Bronchial epithelial cell (primary cell): ENCODE measurements around the gene APOL5. TPM values are rescaled to one million over a fixed set of nuclear protein-coding genes. Genes with fewer than 3 reads are reported as not detected.

Experiments
- DNase-seq: peaks from one replicate; pipeline ENCODE4 v3.0.0-alpha.2; 2010; ENCODE audit warnings: low read depth
- FAIRE-seq: peaks from 2 replicates; lab custom pipeline; 2011; peaks lifted over from hg19 to GRCh38; lab: Jason Lieb, UNC
- H3K27me3 ChIP-seq: 2 replicates; pipeline ENCODE4 v1.5.1; 2011; ENCODE audit warnings: low read length; ENCODE audit not compliant: control insufficient read depth, insufficient read depth
- H3K36me3 ChIP-seq: 2 replicates; pipeline ENCODE4 v1.5.1; 2011; ENCODE audit warnings: low read length; ENCODE audit not compliant: control insufficient read depth, insufficient read depth
- H3K4me3 ChIP-seq: 2 replicates; pipeline ENCODE4 v1.5.1; 2011; ENCODE audit warnings: mild to moderate bottlenecking, low read depth, low read length, control low read depth
- total RNA-seq: library from RNA; depleted of rRNA; stranded (reverse); fragments of >200 nt; gene quantifications from 2 replicates; pipeline ENCODE4 v1.2.1, GENCODE V29; 2014
- TF ChIP-seq, protein P1 (sequence below): IDR thresholded peaks from 2 replicates; pipeline ENCODE4 v1.5.1; 2011; ENCODE audit warnings: mild to moderate bottlenecking, moderate library complexity, low read length, control low read depth, inconsistent platforms; ENCODE audit not compliant: insufficient read depth, severe bottlenecking

The APOL5 gene
- total RNA-seq, 1 donor from 2014 or later = not detected

DNA sequence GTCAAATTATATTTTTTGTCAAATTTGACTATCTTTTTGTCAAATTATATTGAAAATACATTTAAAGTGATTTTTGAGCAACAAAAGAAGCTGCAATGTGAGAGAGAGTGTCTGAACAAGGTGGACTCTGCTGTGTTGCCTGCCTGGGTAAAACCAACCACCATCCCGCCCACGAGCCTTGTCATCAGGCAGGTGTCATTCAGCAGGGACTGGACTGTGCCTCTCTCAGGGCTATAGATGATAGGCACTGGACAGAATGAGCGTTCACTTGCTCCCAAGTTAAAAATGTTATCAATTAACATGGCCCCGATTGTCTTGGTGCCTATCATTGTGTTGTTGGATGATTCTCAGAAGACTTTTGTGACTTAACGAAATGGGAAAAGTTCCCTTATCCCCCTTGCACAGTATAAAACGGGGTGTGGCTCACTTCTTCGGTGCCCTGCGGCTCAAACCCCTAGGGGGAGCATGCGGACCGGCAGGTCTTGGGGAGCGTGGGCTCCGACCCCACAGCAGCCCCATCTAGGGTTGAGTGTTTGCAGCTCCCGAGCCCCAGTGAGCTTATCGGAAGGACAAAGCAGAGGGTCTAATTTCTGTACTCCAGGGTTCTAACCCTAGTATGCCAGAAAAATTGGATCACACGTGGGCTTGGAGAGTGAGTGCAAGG lies 1.7 kb downstream of the APOL5 start:
- Histone ChIP-seq H3K27me3 (peaks cover 2% of the 10 kb centered on the region), H3K36me3 (no peaks in the 10 kb centered on the region), H3K4me3 (no peak overlapping the region)
- no peak for DNase-seq
- TF ChIP-seq, protein P1, sequence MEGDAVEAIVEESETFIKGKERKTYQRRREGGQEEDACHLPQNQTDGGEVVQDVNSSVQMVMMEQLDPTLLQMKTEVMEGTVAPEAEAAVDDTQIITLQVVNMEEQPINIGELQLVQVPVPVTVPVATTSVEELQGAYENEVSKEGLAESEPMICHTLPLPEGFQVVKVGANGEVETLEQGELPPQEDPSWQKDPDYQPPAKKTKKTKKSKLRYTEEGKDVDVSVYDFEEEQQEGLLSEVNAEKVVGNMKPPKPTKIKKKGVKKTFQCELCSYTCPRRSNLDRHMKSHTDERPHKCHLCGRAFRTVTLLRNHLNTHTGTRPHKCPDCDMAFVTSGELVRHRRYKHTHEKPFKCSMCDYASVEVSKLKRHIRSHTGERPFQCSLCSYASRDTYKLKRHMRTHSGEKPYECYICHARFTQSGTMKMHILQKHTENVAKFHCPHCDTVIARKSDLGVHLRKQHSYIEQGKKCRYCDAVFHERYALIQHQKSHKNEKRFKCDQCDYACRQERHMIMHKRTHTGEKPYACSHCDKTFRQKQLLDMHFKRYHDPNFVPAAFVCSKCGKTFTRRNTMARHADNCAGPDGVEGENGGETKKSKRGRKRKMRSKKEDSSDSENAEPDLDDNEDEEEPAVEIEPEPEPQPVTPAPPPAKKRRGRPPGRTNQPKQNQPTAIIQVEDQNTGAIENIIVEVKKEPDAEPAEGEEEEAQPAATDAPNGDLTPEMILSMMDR = no peak
- no peak for FAIRE-seq

- DNase-seq (no peak), FAIRE-seq (no peak)
- TF ChIP-seq, protein P1 = no peak
- H3K4me3 ChIP-seq = no peak overlapping the region
- no peaks in the 10 kb centered on the region for H3K36me3 ChIP-seq
- no peaks in the 10 kb centered on the region for H3K27me3 ChIP-seq
These were observed 4.3 kb downstream of the APOL5 start for GRCh38 chr22:35721960-35722359.

DNA sequence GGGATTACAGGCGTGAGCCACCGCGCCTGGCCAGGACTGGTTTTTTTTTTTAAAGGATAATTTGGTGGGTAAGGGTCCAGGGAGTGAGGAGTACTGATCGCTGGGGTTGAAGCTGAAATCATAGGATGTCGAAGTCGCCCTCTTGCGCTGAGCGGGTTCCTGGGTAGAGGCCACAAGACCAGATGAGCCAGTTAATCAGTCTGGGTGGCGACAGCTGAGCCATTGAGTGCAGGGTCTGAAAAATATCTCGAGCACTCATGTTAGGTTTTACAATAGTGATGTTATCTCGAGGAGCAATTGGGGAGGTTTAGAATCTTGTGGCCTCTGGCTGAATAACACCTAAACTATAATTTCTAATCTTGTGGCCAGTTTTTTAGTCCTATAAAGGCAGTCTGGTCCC lies 7.8 kb downstream of the APOL5 start:
- TF ChIP-seq, protein P1 = no peak
- Histone ChIP-seq H3K27me3 (no peaks in the 10 kb centered on the region), H3K36me3 (no peaks in the 10 kb centered on the region), H3K4me3 (no peak overlapping the region)
- DNase-seq = no peak
- FAIRE-seq = no peak

GRCh38 chr22:35726398-35726797 lies 8.7 kb downstream of the APOL5 start:
- Histone ChIP-seq H3K27me3 (no peaks in the 10 kb centered on the region), H3K36me3 (no peaks in the 10 kb centered on the region), H3K4me3 (no peak overlapping the region)
- TF ChIP-seq, protein P1 = no peak
- FAIRE-seq = no peak
- DNase-seq = no peak

DNA sequence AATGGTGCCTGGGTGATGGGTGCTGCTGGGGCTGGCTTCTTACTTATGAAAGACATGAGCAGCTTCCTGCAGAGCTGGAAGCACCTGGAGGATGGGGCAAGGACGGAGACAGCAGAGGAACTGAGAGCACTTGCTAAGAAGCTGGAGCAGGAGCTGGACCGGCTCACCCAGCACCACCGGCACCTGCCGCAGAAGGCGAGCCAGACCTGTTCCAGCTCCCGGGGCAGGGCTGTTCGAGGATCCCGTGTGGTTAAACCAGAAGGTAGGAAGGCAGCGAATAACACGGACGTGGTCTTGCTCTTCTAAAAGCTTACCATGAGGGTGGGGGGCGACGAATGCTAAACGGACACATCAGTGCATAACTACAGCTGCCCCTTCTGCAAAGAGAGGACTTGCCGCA lies 9.3 kb downstream of the APOL5 start:
- Histone ChIP-seq H3K36me3 (no peaks in the 10 kb centered on the region), H3K27me3 (no peaks in the 10 kb centered on the region), H3K4me3 (no peak overlapping the region)
- no peak for DNase-seq
- TF ChIP-seq, protein P1 = no peak
- FAIRE-seq = no peak

DNA sequence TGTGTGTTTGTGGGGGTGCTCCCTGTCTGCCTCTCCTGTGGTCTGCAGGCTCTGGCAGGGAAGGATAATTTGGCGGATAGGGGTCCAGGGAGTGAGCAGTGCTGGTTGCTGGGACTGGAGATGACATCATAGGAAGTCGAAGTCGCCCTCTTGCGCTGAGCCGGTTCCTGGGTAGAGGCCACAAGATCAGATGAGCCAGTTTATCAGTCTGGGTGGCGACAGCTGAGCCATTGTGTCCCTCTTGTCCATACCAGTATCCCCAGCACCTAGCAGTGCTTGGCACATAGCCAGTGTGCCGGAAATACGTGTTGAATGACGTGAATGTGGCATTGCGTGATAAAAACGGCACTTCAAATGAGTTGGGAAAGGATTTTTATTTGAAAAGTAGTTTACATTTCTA lies 9.8 kb downstream of the APOL5 start:
- TF ChIP-seq, protein P1 = no peak
- H3K4me3 ChIP-seq = no peak overlapping the region
- H3K36me3 ChIP-seq = no peaks in the 10 kb centered on the region
- FAIRE-seq = no peak
- H3K27me3 ChIP-seq = no peaks in the 10 kb centered on the region
- DNase-seq = no peak
